Measurements from ENCODE around the gene RSF1. TPM values are rescaled to one million over a fixed set of nuclear protein-coding genes. Genes with fewer than 3 reads are reported as not detected.

RSF1 gene
- total RNA-seq, 1 experiment from 2014 or later: 43.1 TPM

DNA sequence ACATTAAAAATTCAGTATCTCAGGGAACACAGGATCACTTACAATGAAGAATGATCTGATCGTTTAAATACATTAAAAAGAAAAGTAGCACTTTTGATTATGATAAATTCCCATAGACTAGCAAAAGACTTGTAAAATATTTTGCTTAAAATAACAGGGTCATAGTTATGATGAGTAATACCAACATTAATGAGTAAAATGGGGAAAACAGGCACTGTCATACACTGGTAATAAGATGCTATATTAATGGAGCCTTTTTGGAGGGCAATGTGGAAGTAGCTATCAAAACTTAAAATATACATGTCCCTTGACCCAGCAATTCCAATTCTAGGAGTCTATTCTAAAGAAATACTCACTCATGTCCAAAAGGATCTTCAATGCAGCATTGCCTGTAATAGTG is 121.1 kb downstream of the RSF1 start:
- H3K27me3 ChIP-seq (ENCODE audit: insufficient read depth, low read length): no peaks in the 10 kb centered on the region
- ATAC-seq: no peak
- ChIA-PET RAD21 (ENCODE audit: low non-redundant PET in 1 of 2, low total read pairs in 2 of 2, uncharacterized antibody in 2 of 2, unreplicated experiment in 2 of 2) (no interaction called here), CTCF (no interaction called here), POLR2A (no interaction called here)
- H3K4me3 ChIP-seq (replicated peaks in 1 of 2; ENCODE audit: low read depth in 1 of 2, low read length in 2 of 2): no peak overlapping the region
- no peak overlapping the region for H3K27ac ChIP-seq (ENCODE audit: low read depth, low read length)
- H4K20me1 ChIP-seq (ENCODE audit: insufficient read depth): no peaks in the 10 kb centered on the region; the same call in 1 of the 2 replicates
- H3K36me3 ChIP-seq (ENCODE audit: control insufficient read depth in 1 of 2, insufficient read depth in 2 of 2, low read length in 2 of 2): peaks cover 8 to 9% of the 10 kb centered on the region in 2 experiments; a peak in 2 of 4 replicates
- no peaks in the 10 kb centered on the region for H3K79me2 ChIP-seq (ENCODE audit: insufficient read depth, low read length)
- DNase-seq (ENCODE audit: low read depth, low spot score): no peak
- TF ChIP-seq POLR2A (IDR thresholded peaks at IDR 0.05; ENCODE audit: borderline replicate concordance, extremely low read depth, insufficient read depth, insufficient read length) (no peak), CBX3 (IDR thresholded peaks at IDR 0.05; ENCODE audit: low read depth) (no peak), ZNF274 (IDR thresholded peaks at IDR 0.05; ENCODE audit: low read depth, low read length) (no peak), FOSL1 (IDR thresholded peaks at IDR 0.05; ENCODE audit: low read depth) (no peak), RAD21 (IDR thresholded peaks at IDR 0.05; ENCODE audit: low read depth) (no peak), POLR2AphosphoS5 (IDR thresholded peaks at IDR 0.05; ENCODE audit: low read depth, low read length) (no peak), ELF1 (IDR thresholded peaks at IDR 0.05; ENCODE audit: borderline replicate concordance, low read depth) (no peak), EZH2phosphoT487 (IDR thresholded peaks at IDR 0.05; ENCODE audit: borderline replicate concordance) (no peak), CEBPB (IDR thresholded peaks at IDR 0.05; ENCODE audit: low read depth) (no peak), ZFX (IDR thresholded peaks at IDR 0.05) (no peak), EGR1 (IDR thresholded peaks at IDR 0.05; ENCODE audit: low read depth) (no peak), SIN3A (IDR thresholded peaks at IDR 0.05; ENCODE audit: low read depth) (no peak), CTCF (IDR thresholded peaks at IDR 0.05 in 2 of 3, conservative IDR thresholded peaks at IDR 0.05 in 1 of 3; ENCODE audit: borderline replicate concordance in 1 of 3, insufficient read depth in 1 of 3, low read depth in 2 of 3, low read length in 2 of 3) (no peak), EZH2 (IDR thresholded peaks at IDR 0.05) (no peak), YY1 (IDR thresholded peaks at IDR 0.05; ENCODE audit: extremely low read depth, insufficient replicate concordance, low read depth, low read length) (no peak), ATF3 (IDR thresholded peaks at IDR 0.05) (no peak)
- TF ChIP-seq, protein P1, sequence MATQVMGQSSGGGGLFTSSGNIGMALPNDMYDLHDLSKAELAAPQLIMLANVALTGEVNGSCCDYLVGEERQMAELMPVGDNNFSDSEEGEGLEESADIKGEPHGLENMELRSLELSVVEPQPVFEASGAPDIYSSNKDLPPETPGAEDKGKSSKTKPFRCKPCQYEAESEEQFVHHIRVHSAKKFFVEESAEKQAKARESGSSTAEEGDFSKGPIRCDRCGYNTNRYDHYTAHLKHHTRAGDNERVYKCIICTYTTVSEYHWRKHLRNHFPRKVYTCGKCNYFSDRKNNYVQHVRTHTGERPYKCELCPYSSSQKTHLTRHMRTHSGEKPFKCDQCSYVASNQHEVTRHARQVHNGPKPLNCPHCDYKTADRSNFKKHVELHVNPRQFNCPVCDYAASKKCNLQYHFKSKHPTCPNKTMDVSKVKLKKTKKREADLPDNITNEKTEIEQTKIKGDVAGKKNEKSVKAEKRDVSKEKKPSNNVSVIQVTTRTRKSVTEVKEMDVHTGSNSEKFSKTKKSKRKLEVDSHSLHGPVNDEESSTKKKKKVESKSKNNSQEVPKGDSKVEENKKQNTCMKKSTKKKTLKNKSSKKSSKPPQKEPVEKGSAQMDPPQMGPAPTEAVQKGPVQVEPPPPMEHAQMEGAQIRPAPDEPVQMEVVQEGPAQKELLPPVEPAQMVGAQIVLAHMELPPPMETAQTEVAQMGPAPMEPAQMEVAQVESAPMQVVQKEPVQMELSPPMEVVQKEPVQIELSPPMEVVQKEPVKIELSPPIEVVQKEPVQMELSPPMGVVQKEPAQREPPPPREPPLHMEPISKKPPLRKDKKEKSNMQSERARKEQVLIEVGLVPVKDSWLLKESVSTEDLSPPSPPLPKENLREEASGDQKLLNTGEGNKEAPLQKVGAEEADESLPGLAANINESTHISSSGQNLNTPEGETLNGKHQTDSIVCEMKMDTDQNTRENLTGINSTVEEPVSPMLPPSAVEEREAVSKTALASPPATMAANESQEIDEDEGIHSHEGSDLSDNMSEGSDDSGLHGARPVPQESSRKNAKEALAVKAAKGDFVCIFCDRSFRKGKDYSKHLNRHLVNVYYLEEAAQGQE (IDR thresholded peaks at IDR 0.05; ENCODE audit: low read depth): no peak
- BruUV-seq (replicated peaks): no TSS peak
- no peaks in the 10 kb centered on the region for H3K4me1 ChIP-seq (ENCODE audit: control insufficient read depth in 1 of 2, insufficient read depth in 2 of 2, low read length in 2 of 2)
- no peak overlapping the region for H2AFZ ChIP-seq (ENCODE audit: low read depth, low read length, poor library complexity, severe bottlenecking)
- H3K9me3 ChIP-seq (ENCODE audit: control insufficient read depth in 1 of 2, insufficient read depth in 1 of 2, low read depth in 1 of 2, low read length in 2 of 2): no peaks in the 10 kb centered on the region
- H3K9ac ChIP-seq (ENCODE audit: low read length): no peak overlapping the region
- H3K9me2 ChIP-seq (ENCODE audit: insufficient read depth): no peaks in the 10 kb centered on the region
- intact Hi-C loops (cut with micrococcal nuclease): no loop called here
- H3K4me2 ChIP-seq (ENCODE audit: low read length): no peak overlapping the region

Data from HCT116 (cell line).